Osteoblast (primary cell): ENCODE results near the gene EVA1C. TPM values are rescaled to one million over a fixed set of nuclear protein-coding genes. Genes with fewer than 3 reads are reported as not detected.

Experiments
- DNase-seq: peaks from one replicate; pipeline ENCODE4 v3.0.0; 2011; ENCODE audit warnings: low spot score, mixed read lengths; ENCODE audit not compliant: insufficient read length; ENCODE audit errors: missing footprints
- H2AFZ ChIP-seq: 2 replicates; pipeline ENCODE4 v1.6.0; 2011; ENCODE audit warnings: mild to moderate bottlenecking, low read length
- H3K27ac ChIP-seq: 2 replicates; pipeline ENCODE4 v1.5.1; 2011; ENCODE audit warnings: mild to moderate bottlenecking, low read depth, low read length, moderate library complexity
- H3K27me3 ChIP-seq: 2 replicates; pipeline ENCODE4 v1.6.0; 2012; ENCODE audit warnings: mild to moderate bottlenecking, control low read depth, inconsistent platforms, low read length, moderate library complexity; ENCODE audit not compliant: insufficient read depth
- H3K36me3 ChIP-seq: 2 replicates; pipeline ENCODE4 v1.5.1; 2011; ENCODE audit warnings: mild to moderate bottlenecking, low read length, control low read depth, moderate library complexity; ENCODE audit not compliant: insufficient read depth
- H3K4me1 ChIP-seq: 2 replicates; pipeline ENCODE4 v1.5.1; 2011; ENCODE audit warnings: mild to moderate bottlenecking, low read length, control low read depth, moderate library complexity; ENCODE audit not compliant: insufficient read depth
- H3K4me2 ChIP-seq: 2 replicates; pipeline ENCODE4 v1.6.0; 2011; ENCODE audit warnings: mild to moderate bottlenecking, low read length; ENCODE audit not compliant: insufficient read depth
- H3K4me3 ChIP-seq: fragments of 200-600 bp; sonication (generic); 3 replicates; pipeline ENCODE4 v1.5.1; 2012; ENCODE audit warnings: mild to moderate bottlenecking, low read length, inconsistent platforms; ENCODE audit not compliant: insufficient read depth
- H3K79me2 ChIP-seq: 2 replicates; pipeline ENCODE4 v1.6.0; 2012; ENCODE audit warnings: mild to moderate bottlenecking, low read length, control low read depth, inconsistent platforms; ENCODE audit not compliant: insufficient read depth
- H3K9me3 ChIP-seq: 2 replicates; pipeline ENCODE4 v1.5.1; 2011; ENCODE audit warnings: low read depth, low read length, control low read depth
- H4K20me1 ChIP-seq: 2 replicates; pipeline ENCODE4 v1.6.0; 2012; ENCODE audit warnings: mild to moderate bottlenecking, low read length, control low read depth; ENCODE audit not compliant: insufficient read depth
- total RNA-seq: library from RNA; depleted of rRNA; stranded (reverse); fragments of >200 nt; gene quantifications from 2 replicates; pipeline ENCODE4 v1.2.3, GENCODE V29; 2012
- TF ChIP-seq, protein P1 (sequence below): IDR thresholded peaks from 2 replicates; pipeline ENCODE4 v1.5.1; 2011; ENCODE audit warnings: mild to moderate bottlenecking, low read depth, low read length, moderate library complexity; ENCODE audit errors: extremely low read depth

The EVA1C gene
- total RNA-seq, 1 donor: 8.0 TPM

DNA sequence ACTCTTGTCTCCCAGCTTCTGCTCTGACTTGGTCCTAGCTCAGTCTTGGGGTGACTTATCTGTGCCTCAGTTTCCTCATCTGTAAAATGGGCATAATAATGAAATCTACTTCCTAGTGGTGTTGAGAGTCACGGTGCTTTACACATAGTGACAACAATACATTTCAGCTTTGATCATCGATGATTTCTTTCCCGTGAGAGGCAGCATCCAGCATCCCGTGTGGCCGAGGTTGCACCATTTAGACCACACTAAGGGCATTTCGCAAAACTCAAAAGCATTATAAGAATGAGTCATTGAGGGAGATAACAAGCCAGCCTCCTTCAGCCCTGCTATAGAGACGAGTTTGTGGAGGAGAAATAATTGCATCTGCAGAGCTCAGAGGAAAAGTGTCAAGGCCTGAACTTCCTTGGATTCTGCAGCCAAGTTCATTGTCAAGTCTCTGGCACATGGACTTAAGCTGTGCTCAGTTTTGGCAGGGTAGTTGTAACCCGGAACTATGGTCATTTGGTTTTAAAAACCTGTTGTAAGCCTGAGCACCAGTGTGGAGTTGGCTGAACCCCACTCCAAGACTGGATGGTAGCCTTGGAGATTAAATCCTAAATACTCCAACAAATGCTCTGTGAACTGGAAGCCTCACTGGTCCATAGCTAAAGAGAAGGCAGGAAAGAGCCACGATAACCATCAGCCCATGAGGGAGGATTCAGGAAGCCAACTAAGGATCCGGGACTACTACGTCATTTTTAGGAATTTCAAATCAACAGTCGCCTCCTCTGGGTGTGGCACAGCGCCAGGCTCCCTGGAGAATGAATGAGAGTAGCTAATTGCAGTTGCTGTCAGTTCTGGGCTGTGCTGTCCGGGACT, 108.6 kb downstream of the EVA1C start:
- Histone ChIP-seq H3K9me3 (no peaks in the 10 kb centered on the region), H3K36me3 (no peaks in the 10 kb centered on the region), H2AFZ (no peak overlapping the region), H3K4me2 (peak overlapping the region; percentile 73), H3K4me1 (peaks cover 45% of the 10 kb centered on the region), H4K20me1 (no peaks in the 10 kb centered on the region), H3K4me3 (peak overlapping the region; percentile 30), H3K27ac (peak overlapping the region; percentile 98), H3K27me3 (no peaks in the 10 kb centered on the region), H3K79me2 (no peaks in the 10 kb centered on the region)
- TF ChIP-seq, protein P1, sequence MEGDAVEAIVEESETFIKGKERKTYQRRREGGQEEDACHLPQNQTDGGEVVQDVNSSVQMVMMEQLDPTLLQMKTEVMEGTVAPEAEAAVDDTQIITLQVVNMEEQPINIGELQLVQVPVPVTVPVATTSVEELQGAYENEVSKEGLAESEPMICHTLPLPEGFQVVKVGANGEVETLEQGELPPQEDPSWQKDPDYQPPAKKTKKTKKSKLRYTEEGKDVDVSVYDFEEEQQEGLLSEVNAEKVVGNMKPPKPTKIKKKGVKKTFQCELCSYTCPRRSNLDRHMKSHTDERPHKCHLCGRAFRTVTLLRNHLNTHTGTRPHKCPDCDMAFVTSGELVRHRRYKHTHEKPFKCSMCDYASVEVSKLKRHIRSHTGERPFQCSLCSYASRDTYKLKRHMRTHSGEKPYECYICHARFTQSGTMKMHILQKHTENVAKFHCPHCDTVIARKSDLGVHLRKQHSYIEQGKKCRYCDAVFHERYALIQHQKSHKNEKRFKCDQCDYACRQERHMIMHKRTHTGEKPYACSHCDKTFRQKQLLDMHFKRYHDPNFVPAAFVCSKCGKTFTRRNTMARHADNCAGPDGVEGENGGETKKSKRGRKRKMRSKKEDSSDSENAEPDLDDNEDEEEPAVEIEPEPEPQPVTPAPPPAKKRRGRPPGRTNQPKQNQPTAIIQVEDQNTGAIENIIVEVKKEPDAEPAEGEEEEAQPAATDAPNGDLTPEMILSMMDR: no peak
- peak; percentile 93 for DNase-seq

DNA sequence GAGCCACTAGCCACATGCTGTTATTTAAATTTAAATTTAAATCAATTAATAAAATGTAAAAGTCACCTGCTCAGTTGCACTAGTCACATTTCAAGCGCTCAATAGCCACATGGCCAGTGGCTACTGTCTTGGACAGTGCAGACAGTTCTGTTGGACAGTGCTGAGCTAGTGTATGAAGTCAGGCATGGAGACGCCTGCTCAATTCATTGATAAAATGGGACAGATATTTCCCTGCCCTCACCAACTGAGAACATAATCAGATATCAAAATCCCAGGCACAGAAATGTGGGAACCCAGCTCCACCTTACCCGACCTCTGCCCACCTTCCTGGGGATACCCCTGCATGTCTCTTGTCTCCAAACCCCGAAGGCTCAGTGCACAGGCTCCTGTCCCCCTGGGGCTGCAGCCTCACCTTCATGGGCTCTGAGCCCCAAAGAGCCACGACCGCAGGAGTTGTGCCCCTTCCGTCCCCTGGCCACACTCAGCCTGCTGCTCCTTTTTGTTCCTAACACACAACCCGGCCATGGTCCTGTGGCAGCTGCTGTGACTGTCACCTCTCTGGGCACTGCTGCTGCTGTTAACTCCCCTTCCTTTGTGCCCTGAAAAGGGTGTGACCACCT, 109.3 kb downstream of the EVA1C start:
- peak overlapping the region; percentile 73 for H3K4me2 ChIP-seq
- DNase-seq: no peak

DNA sequence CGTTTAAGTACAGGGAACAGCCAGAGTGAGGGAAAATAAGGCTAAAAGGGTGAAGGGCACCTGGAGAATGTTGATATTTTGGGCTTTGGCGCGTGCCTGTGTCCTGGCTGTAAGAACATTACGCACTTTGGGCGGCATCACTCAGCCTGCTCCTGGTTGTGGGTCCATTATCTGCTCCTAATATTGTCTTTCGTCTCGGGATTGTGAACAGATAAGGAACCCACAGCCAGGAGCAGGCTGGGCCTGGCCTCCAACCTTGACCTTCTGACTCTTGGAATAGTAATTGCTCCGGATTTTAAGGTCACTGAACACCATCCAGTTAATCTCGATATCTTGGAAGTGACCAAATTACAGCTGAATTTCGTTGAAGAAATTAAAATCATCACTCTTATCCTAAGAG, 111.0 kb downstream of the EVA1C start:
- H3K4me1 ChIP-seq: peaks cover 34% of the 10 kb centered on the region

More for the DNA sequence above, 109.3 kb downstream of the EVA1C start:
- peaks cover 39% of the 10 kb centered on the region for H3K4me1 ChIP-seq
- no peaks in the 10 kb centered on the region for H4K20me1 ChIP-seq
- H2AFZ ChIP-seq: no peak overlapping the region
- H3K4me3 ChIP-seq: no peak overlapping the region
- TF ChIP-seq, protein P1: no peak
- H3K9me3 ChIP-seq: no peaks in the 10 kb centered on the region
- H3K79me2 ChIP-seq: no peaks in the 10 kb centered on the region
- H3K36me3 ChIP-seq: no peaks in the 10 kb centered on the region
- no peaks in the 10 kb centered on the region for H3K27me3 ChIP-seq
- H3K27ac ChIP-seq: peak overlapping the region; percentile 98

More for the DNA sequence above, 111.0 kb downstream of the EVA1C start:
- Histone ChIP-seq H3K79me2 (no peaks in the 10 kb centered on the region), H3K27ac (peak overlapping the region; percentile 98), H3K4me2 (peak overlapping the region; percentile 46), H3K4me3 (no peak overlapping the region), H3K36me3 (no peaks in the 10 kb centered on the region), H3K9me3 (no peaks in the 10 kb centered on the region), H3K27me3 (no peaks in the 10 kb centered on the region), H4K20me1 (no peaks in the 10 kb centered on the region), H2AFZ (no peak overlapping the region)
- TF ChIP-seq, protein P1: no peak
- no peak for DNase-seq
